Measurements from ENCODE around the gene HOTAIR.

HOTAIR gene

GRCh38 chr12:53972152-53972702 is 2.5 kb downstream of the HOTAIR start:
- FAIRE-seq = no peak

- no peak for FAIRE-seq
Measured at GRCh38 chr12:53971686-53972085, 3.1 kb downstream of the HOTAIR start.

- FAIRE-seq = no peak
Measured at GRCh38 chr12:53971129-53971528, 3.6 kb downstream of the HOTAIR start.

DNA sequence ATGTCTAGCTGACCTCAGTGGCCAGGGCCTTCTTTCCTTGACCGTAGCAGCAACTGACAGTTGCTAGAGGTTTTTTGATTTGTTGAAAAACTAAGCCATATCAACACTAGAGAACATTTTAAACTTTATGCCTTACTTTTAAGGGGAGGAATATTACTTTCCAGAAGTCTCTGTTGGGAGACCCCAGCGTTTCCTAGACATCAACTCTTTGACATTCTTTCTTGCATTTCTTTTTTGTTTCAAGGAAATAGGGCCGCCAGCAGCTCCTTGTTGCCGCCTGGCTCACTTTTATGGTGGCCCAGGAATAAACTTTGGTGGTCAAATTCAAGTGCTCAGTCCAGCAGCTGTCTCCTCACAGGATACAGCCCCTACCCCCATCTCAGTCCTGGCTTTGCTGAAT is 4.3 kb downstream of the HOTAIR start:
- FAIRE-seq = no peak

GRCh38 chr12:53969588-53970259 is 5.0 kb downstream of the HOTAIR start:
- no peak for FAIRE-seq

GRCh38 chr12:53968214-53969127 is 6.3 kb downstream of the HOTAIR start:
- FAIRE-seq = no peak

DNA sequence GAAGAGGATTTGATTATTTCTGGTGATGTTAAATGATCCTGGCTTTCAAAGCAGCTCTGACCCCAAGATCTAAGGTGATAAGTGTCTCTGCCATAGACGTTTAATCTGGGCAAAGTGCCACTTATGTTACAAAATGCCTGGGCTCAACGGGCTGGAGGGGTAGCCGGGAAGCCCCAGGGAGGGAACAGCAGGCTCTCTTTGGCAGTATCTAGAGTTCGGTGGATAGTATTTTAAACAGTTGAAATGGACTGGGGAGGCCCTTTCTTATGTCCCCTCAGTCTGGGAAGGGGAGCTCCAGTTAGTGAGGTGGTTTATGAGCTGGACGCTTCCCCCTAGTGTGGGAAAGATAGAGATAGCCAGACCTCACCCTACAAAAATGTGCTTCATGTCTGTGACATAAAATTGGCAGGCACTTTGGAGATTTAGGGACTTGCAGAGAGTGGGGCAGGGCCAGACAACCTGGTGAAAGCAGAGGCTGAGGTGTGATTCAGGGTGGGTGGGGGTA is 7.3 kb downstream of the HOTAIR start:
- no peak for FAIRE-seq

DNA sequence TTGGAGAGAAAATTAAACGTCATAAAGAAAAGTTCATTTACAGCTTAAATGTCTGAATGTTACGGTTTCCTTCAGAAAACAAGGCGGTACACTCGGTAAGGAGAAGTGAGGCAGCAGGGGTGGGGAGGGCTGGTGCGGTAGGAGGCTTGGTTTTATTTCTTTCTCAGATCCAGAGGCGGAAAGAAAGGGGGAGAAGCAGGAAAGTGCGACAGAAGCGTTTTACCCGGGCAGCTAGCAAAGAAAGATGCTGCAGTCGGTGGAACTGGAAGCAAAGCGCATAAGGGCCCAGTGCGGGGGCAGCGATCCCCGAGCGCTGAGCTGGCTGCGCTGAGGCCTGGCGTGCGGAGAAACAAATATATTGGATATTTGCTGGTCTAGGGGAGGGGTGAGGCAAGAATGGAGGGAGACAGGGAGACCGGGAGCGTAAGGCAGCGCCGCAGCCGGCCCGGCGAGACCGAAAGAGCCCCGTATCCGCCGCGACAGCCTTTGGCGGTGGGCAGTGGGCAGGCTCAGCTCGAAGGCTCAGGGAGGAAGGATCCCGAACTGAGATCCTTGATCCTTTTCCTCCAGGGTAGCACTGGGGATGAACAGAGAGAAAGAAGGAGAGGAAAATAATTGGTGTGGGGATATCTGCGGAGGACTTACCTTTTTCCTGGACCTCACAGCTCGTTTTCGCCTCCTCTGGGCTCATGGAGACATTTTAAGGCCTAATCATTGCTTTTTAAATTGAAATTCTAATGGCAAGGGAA is 8.2 kb downstream of the HOTAIR start:
- no peak for FAIRE-seq

- FAIRE-seq = no peak
Measured at GRCh38 chr12:53966085-53966384, 8.7 kb downstream of the HOTAIR start.

GRCh38 chr12:53965281-53966084 is 9.3 kb downstream of the HOTAIR start:
- no peak for FAIRE-seq

GRCh38 chr12:53964315-53964713 is 10.4 kb downstream of the HOTAIR start:
- no peak for FAIRE-seq

GRCh38 chr12:53963434-53964314 is 11.1 kb downstream of the HOTAIR start:
- no peak for FAIRE-seq

- no peak for FAIRE-seq
Measured at GRCh38 chr12:53963005-53963404, 11.7 kb downstream of the HOTAIR start.

DNA sequence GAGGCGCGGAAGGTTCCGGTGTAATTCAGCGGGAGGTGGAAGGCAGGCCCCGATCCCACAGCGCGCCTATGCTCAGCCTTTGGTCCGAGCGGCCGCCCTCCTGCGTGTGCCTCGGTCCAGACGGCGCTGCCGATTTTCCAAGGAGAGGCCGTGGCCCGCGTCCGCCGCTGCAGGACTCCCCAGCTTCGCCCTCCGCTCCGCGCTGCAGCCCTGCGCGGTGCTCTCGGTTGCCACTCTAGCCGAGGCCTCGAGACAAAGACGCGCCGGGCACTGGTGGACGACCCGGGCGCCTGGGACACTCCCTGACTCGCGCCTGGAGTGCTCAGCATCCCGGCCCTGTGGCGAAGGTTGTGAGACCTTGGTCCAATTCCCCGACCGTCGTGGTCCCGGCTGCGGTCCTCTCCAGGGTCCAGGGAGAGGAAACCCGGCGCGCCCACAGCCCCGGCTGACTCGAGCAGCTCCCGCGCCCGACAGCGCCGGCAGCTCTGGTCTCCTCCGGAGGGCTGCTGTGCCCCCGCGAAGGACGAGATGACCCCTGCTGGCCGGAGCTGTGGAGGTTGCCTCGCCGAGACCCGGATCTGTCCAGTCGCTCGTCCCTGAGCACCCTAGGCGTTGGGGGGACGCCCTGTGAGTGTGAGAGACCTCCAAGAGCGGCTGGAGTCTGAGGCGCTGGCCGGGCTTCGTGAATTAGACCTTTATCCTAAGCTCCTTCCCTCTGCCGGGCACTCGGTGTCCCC is 13.6 kb downstream of the HOTAIR start:
- FAIRE-seq = no peak

GRCh38 chr12:53960187-53961024 is 14.3 kb downstream of the HOTAIR start:
- no peak for FAIRE-seq

DNA sequence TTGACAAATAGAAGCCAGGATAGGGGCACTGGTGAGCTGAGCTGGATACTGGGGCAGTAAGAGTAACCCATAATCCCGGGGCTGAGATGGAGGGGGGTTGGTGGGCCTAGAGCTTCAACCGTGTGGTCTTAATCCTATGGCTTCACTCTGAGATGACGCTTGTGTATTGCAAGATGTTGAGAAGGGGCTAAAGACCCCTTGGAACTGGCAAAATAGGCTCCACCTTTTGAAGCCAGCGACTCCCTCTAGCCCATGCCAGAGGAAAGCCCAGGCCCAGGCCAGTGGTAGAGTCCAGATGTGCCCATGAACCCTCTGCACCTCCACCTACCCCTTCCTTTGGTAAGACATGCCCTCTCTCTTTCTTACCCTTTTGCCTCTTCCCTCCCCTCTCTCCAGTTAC is 15.4 kb downstream of the HOTAIR start:
- FAIRE-seq = no peak

GRCh38 chr12:53958128-53958527 is 16.6 kb downstream of the HOTAIR start:
- no peak for FAIRE-seq

DNA sequence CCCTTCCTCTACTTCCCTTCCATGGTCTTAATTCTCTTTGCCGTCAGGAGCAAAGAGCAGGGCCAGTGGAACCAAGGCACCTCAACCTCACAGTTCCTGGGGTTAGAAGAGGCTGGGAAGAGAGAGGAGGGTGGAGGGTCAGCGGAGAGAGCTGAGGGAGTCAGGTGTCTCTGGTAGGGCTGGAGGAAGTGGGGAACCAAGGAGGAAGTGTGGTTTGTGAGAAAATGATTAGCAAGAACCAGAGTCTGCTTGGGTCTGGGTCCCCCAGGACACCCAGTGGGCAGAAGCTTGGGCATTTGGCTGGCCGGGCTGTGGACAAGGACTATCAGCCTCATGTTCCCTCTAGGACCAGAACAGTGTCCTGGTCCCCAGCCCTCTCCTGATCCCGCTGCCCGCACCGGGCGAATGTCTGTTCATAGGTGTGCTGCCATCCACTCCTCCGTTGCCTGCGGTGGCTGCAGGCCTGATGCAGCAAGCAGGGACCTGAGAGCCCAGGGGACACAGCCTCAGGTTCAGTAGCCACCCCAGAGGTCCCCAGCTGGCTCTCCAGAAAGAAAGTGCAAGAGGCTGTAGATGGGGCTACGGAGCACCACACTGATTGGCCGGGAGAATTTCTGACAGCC is 17.7 kb downstream of the HOTAIR start:
- FAIRE-seq = no peak
